Hematopoietic multipotent progenitor cell treated with erythropoietin and hydrocortisone succinate and interleukin-3 and kit ligand, for 15 days (in vitro differentiated cells): ENCODE results near the gene CCDC12.
A peak's percentile ranks its signal among the peaks of the same experiment; 100 is the strongest.

Experiments
- DNase-seq: peaks from one replicate; pipeline ENCODE4 v3.0.0-alpha.2; 2015; ENCODE audit warnings: low spot score

The CCDC12 gene

DNA sequence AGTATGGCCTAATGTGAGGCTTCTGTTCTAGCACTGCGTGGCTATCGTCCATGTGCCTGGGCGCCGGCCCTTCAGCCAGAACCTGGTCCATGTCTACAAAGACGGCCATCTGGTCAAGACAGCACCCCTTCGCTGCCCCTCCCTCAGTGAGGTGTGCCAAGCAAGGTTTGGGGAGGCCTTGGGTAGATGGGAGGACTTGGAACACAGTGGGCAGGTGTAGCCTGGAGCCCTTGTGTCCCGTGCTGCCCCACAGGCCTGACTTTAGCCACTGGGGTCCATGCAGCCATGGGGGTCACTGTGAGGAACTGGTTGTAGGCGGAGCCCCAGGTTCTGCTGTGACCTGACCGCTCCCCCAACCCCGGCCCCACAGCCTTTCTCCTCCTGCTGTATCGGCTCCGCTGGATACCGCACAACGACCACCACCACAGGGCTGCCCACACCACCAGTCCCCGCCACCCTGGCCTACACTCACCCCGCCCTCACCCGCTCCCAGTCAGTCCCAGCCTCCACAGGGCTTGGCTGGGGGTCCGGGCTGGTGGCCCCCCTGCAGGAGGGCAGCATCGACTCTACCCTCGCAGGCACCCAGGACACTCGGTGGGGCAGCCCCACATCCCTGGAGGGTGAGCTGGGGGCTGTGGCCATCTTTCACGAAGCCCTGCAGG, 19.5 kb upstream of the CCDC12 start:
- DNase-seq: no peak

DNA sequence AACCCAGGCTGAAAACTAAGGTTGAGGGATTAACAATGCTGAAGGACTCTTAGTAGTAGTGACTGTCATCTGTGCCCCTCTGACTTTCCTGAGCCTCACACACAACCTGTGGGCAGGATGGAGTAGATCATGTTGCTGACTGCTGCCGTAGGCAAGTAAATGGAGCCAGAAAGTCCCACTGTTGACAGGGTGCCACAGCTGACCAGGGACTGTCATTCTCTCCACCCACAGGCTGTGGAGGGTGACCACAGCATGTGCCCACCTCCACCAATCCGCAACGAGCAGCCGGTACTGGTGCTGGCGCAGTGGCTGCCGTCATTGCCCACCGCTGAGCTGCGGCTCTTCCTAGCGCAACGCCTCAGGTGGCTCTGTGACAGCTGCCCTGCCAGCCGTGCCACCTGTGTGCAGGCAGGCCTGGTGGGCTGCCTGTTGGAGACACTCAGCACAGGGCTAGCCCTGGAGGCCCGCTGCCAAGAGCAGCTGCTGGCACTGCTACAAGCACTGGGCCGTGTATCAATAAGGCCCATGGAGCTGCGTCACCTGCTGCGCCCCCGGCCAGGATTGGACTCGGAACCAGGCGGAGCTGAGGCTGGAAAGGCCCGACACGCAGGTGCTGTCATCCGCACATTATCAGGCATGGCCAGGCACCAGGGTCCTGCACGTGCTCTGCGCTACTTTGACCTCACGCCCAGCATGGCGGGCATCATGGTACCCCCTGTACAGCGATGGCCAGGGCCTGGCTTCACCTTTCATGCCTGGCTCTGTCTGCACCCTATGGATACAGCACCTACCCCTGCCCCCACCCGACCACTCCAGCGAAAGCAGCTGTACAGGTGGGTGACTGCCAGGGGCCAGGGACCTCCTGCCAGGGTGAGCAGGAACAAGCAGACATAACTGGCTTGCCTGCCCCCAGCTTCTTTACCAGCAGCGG, 18.5 kb upstream of the CCDC12 start:
- no peak for DNase-seq

GRCh38 chr3:46993986-46994385, 17.4 kb upstream of the CCDC12 start:
- no peak for DNase-seq

- no peak for DNase-seq
Measured at GRCh38 chr3:46993292-46993691, 16.7 kb upstream of the CCDC12 start.

GRCh38 chr3:46992231-46992630, 15.7 kb upstream of the CCDC12 start:
- DNase-seq: no peak

- no peak for DNase-seq
Measured at GRCh38 chr3:46991406-46992165, 15.0 kb upstream of the CCDC12 start.

DNA sequence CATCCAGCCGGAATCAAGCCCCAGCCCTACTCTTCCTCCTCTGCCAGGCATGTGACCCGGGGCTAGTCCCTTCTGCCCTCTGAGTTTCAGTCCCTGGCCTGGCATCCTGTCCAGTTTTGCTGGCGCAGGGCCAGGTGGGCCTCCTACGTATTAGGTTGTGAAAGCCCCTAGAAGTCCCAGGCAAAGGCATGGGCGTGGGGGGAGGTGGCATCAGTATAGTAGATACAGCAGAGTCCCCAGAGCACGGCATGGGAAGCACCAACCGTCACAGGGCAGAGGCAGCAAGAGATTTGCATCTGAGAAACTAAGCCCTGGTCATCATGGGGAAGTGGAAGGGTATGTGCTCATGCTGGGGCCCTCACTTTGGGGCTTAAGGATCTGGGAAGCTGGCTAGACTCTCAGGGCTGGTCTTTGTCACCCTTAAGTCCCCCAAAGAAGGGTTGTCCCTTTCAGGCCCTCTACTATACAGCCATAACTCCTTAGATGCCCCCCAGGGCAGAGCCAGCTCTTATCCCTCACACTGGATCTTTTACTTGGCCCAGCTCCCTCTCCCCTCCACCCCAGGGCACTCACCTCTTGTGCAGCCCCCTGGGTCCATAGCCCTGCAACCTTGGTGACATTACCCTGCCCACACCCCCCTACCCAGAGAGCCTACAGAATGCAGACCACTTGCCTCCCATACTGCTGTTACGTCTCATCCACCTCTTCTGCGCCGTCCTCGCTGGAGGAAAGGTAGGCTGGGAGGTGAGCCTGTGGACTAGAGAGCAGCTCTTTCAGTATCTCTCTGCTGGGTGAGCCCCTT, 14.2 kb upstream of the CCDC12 start:
- no peak for DNase-seq

- DNase-seq: no peak
Measured at GRCh38 chr3:46989146-46989810, 12.7 kb upstream of the CCDC12 start.

DNA sequence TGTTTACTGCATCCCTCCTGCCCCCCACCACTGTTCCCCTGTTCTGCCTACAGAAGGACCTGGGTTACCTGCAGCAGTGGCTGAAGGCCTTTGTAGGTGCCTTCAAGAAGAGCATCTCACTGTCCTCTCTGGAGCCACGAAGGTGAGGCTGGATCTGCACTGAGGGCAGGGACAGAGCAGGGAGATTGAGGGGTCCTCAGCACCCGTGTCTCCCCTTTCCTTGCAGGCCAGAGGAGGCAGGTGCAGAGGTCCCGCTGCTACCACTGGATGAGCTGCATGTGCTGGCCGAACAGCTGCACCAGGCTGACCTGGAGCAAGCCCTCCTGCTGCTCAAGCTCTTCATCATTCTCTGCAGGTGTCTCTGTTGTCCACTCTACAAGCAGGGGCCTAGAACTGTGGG, 12.1 kb upstream of the CCDC12 start:
- no peak for DNase-seq

- peak; percentile 49 for DNase-seq
Measured at GRCh38 chr3:46987743-46988401, 11.3 kb upstream of the CCDC12 start.

DNA sequence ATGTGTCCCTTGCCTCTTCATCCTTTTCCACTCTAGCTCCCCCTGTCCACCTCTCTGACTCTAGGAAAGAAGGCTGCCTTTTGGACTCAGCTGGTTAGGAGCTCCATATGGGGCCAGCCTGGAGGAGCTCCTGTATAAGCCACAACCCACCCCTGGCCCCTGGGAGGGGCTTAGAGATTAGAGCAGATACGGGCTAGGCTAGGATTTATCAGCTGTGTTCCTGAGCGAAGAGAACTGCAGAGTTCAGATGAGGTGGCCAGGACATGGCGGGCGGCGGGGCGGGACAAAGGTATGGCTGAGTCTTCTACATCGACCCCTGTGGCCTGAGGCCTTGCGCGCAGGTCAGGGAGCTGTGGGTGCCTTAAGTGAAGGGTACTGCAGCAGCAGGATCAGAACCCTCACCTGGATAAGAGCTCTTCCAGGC, 10.8 kb upstream of the CCDC12 start:
- DNase-seq: peak; percentile 23

GRCh38 chr3:46986782-46987310, 10.3 kb upstream of the CCDC12 start:
- DNase-seq: no peak

GRCh38 chr3:46986055-46986730, 9.6 kb upstream of the CCDC12 start:
- DNase-seq: no peak

GRCh38 chr3:46985588-46985987, 9.0 kb upstream of the CCDC12 start:
- DNase-seq: no peak

DNA sequence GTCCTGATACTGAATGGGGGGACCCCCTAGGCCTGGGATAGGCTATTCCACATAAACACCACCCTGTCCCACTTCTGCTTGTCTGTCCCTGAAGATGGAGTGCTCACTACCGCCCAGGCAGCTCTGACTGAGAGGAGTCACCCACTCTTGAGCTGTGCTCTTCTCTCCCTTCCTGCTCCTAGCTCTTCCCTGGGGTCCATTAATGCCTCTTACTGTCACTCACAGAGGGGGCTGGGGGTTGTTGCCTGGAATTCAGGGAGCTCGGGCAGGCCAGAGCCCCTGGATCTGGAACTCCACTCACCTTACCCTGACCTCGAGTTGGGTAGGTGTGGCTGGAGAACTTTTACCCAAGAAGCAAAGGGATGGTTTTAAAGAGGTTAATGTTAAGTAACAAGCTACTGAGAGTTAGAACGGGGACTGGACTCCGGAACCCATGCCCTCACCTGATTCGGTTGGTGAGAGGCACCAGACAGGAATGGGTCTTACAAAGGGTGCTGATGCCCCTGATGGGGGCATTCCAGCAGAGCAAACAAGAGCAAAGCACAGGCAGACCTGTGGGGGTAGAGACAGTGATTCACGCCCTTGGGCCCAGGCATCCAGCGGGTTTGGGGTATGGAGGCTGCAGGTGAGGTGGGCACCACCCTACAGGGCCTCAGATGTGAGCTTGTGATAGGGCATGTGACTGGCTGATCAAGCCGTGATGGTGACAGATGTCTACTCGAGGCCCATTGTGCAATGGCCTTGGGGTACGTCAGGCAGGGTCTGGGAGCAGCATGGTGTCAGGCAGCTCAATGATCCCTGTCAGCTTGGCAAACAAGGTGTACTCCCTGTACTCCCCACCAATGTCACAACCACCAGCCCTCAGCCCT, 8.3 kb upstream of the CCDC12 start:
- no peak for DNase-seq

DNA sequence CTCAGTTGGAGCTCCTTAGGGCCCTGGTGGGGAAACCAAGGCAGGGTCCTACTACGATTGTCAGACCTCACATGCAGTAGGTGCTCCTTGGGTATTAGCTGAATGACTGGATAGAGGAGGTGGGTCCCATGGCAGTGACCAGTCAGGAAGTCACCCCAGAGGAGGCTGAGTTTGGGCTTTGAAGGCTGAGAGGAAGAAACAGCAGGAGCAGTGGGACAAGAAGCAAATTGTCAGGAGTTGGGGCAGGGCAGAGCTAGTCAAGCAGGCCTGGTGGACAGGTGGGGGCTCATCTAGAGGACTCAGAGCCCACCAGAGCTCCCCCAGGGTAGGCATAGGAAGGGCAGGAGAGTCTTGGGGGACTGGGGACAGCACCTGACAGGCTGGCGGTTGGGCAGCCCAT, 6.0 kb upstream of the CCDC12 start:
- DNase-seq: no peak

GRCh38 chr3:46981932-46982471, 5.5 kb upstream of the CCDC12 start:
- no peak for DNase-seq

DNA sequence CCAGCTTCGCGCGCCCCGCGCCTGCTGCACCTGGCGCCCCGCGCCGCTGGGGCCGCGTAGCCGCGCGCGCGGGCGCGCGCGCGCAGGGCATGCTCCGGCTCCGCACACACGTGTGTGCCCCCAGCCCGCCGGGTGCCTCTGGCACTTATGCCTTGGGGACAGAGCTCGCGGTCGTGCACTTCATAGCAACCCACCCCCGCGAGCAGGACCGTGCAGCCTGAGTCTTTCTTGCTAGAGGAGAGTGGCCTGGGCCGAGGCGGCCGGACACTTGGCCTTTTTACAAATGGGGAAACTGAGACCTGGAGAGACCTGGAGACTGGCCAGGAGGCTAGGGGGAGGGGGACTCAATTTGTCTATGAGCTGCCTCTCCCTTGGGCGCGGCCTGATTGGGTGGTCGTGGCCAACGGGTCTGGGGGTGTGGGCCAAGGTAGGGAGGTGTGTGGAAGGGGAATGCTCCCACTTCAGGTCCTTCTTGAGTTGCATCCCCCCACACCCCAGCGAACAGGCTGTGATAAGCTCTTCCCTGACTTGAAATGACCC, 3.5 kb upstream of the CCDC12 start:
- DNase-seq: no peak
